NCI-H2107 treated with DMSO at 0.1 percent for 48 hours (cell line): ENCODE results near the gene CD164L2.
"Not testable (repeated sequence)": the region's sequence is repeated elsewhere in the genome, so short reads cannot be mapped to it uniquely, and the experiment has no call there.

Experiments used
- DNase-seq: peaks from one replicate; lab custom pipeline; 2025; ENCODE audit not compliant: unreplicated experiment; lab: John Stamatoyannopoulos, UW

Gene CD164L2

GRCh38 chr1:27391511-27392095 is 8.5 kb upstream of the CD164L2 start:
- DNase-seq: peak; percentile 25

DNA sequence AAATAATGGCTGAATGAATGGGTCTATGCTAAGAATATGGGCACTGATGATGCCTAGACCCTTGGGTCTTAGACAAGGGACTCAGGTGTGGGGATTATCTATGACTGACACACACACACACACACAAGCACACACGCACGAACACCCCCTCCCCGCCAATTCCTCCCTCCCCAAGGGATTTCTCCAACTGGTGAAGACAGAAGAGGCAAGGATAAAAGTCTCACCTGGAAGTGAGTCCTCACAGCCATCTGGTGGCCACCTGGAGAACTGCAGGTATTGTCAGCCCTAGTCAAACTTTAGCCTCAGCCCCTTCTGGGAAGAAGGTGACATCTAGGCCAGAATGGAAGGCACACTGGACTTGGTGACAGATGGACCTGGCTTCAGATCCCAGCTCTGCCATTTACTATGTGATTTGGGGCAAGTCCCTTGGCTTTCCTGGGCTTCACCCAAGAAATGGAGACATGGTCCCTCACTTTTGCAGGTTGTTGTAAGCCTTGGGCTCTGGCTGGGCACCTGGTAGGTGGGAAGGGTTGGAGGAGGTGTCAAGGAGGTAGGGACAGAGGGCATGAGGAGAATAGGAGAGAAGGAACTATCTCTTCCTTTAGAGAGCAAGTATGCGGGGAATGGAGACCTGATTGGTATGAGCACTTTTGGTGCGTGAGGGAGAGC is 5.3 kb upstream of the CD164L2 start:
- DNase-seq: peak; percentile 64

DNA sequence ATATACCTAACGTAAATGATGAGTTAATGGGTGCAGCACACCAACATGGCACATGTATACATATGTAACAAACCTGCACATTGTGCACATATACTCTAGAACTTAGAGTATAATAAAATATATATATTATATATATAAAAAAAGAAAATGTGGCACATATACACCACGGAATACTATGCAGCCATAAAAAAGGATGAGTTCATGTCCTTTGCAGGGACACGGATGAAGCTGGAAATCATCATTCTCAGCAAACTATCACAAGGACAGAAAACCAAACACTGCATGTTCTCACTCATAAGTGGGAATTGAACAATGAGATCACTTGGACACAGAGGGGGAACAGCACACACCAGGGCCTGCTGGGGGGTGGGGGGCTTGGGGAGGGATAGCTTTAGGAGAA is 1.7 kb upstream of the CD164L2 start:
- not testable (repeated sequence) for DNase-seq

DNA sequence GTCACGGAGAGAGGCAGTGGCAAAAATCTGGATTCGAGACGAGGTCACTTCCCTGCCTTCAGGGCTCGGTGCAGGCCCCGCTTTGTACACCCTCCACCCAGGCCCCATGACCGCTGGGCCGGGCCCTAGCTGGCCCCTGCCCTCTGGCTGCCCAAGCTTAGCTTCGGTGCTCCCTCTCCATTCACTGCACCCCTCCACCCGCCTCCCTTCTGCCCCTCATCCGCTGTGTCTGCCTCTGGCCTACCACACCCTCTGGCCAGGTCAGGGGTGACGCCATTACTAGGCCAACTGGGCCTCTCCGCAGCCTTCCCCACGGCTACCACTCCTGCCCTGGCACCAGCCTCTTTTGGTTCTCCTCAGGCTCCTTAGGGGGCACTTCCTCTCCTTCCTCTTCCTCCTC is 528 bp upstream of the CD164L2 start:
- no peak for DNase-seq

GRCh38 chr1:27381969-27382762 is 967 bp downstream of the CD164L2 start:
- DNase-seq: no peak

DNA sequence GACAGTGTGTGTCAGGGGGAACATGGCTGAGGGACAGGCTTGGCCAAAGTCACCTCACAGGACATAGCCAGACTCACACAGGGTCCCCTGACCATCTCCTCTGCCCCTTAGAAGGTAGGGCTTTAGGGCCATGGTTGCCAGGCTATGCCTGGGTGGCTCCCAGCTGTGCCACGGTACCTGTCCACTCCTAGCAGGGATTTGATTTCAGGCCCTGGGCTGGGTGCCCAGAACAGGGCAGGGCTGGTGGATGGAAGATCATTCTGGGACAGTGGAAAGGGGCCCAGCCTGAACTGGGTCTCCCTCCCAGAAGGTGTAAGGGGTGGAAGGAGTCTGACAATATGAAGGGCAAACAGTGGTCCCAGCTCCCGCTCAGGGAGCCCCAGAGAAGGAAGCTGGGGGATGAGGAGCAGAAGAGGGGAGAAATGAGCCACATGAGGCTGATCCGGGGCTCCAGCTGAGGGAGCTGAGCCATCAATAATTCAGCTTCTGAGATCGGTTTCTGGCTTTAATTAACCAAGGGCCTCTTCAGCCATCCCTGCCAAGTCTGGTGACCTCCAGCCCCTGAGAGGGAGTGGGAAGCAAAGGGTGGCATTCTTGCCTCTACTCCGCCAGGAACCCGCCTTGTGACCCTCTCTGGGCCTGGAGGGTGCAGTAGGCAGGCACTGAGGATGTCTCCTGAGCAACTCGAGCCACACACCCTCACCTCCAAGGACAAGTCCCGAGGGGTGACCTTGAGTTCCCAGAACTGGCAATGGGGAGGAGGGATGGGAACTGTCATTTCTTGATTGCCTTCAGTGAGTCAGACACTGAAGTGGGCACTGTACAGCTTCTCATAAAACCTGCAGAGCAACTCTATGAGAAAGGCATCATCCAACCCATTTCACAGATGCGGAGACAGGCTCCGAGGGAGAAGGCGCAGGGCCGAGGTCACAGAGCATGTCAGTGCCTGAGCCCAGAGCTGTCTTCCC is 2.1 kb downstream of the CD164L2 start:
- DNase-seq: no peak

DNA sequence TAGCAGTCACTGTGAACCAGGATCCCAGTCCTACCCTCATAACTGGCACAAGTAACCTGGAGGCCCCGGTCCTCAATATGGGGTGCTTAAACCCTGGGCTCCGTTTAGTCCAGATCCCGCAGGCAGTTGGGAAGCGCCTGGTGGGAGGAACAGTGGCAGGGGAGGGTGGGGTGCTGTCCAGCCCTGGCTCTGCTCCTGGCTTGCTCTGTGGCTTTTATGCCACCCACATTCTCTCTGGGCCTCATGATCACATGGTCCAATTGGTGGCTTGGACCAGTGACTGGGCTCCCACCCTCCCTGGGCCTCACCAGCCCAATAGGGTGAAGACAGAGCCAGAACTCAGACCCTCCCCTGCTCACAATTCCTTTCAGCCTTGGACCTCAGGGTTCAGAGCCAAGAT is 2.9 kb downstream of the CD164L2 start:
- no peak for DNase-seq

GRCh38 chr1:27379564-27380122 is 3.5 kb downstream of the CD164L2 start:
- no peak for DNase-seq

DNA sequence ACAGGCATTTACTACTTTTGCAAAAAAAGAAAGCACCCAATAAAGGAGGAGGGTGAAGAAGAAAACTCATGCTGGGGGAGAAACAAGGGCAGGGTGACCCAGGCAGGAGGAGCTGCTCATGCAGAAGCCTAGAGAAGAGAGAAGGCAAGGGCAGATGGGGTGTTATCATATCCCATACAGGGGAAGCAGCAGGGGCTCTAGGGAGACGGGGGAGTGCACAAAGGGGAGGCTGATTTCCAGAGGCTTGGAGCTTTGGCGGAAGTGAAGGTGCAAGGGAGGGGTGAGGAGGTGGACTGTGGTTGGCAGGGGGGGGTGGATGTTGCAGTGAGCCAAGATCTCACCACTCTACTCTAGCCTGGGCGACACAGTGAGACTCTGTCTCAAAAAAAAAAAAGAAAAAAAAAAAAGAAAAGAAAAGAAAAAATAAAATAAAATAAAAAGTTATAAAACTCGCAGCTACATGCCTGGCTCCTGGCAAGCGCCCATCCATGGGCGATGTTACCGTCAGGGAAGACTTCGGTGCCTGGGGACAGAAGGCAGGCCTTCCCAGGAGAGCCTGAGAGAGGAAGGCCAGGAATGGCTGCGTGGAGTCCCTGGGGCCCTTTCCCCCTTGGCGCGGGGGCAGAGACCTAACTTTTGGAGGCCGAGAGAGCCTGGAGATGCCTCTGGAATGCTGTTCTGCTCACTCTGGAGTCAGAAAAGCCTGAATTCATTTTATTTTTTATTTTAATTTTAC is 5.2 kb downstream of the CD164L2 start:
- no peak for DNase-seq

- DNase-seq: no peak
These were observed 8.6 kb downstream of the CD164L2 start, which contains the start of gene FCN3 for GRCh38 chr1:27374362-27375086. FCN3 (minus strand) TSS chr1:27374824; CDS start chr1:27374818, 6 bp downstream.

- DNase-seq: no peak
These were observed 10.1 kb downstream of the CD164L2 start for GRCh38 chr1:27372808-27373690.

DNA sequence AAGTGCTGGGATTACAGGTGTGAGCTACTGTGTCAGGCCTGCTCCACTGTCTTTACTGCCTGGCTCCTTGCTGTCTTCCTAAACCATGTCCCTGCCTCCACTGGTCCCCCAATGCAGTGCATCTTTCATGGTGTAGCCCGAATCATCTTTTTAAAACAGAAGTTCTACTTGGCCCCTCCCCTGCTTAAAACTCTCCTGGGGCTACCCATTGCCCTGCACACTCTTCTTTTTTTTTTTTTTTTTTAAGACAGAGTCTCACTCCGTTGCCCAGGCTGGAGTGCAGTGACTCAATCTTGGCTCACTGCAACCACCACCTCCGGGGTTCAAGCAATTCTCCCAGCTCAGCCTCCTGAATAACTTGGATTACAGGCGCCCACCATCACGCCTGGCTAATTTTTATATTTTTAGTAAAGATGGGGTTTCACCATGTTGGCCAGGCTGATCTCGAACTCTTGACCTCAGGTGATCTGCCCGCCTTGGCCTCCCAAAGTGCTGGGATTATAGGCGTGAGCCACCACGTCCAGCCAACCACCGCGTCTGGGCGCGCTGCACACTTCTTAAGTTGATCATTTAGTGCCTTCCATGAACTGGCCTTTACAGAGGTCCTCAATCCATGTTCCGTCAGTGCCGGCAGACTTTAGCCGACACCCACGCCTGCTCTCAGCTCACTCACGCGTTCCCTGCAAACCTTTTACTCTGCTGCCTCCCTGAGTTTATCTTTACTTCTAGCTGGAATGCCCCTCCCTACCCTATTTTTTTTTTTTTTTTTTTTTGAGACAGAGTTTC is 10.9 kb downstream of the CD164L2 start:
- DNase-seq: no peak

DNA sequence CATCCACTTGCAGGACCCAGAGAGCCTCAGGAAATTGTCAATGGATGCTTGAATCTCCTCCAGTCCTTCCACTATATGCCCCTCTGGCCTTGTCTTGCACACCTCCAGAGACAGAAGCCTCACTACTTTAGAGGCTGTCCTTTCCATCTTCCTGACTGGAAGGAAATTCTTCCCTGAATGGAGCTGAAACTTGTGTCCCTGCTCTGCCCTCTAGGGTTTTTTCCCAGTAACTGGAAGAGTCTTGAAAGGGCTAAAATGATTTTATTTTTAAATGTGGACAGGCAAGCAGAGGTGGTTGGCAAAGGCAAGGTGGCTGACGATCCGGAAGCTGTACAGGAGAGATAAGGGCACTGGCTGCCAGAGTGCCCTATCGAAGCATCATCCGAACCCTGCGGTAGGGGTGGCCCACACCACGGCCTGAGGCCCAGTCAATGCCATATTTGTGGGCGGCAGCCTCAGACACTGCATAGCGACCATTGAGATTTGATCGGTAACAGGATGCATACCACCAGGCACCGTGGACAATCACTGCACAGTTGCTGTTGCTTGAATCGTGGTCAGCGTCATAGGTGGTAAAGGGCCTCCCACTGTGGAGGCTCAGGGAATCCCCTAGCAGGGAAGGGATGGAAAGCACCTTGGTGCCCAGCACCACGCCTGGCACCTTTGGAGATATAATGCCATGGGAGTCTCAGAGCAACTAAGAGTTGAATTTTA is 14.1 kb downstream of the CD164L2 start:
- DNase-seq: no peak

- no peak for DNase-seq
These were observed 15.9 kb downstream of the CD164L2 start for GRCh38 chr1:27367160-27367650.

DNA sequence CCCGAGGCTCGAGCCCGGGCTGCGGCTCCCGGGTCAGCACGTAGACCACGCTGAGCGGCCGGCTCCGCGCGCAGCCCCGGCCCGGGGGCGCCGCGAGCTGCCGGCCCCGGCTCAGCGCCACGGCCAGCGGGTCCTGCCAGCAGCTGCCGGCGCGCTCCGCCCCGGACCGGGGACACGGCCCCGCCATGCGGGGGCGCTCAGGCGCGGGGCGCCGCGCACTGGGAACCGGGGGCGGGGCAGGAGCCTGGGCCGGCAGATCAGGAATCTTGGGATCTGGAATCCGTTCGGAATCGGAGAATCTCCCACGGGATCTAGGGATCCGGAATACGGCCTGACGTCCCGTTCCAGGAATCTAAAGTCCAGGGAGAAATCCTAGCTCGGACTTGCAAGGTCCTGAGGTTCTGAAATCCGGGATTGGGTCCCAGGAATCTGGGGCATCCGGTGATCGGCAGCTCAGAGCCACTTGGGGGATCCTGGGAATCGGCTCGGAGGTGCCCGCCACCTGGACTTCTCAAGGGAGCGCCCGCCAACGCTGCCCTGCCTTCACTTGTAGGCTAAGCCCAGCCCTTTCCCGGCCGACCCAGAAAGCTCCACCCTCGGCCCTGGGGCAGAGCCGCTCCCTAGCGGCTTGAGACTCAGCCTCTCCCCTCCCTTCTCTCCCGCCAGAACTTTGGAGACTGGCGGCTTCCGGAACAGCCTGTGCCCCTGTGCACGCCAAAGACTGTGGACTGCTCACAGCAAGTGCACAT is 16.5 kb downstream of the CD164L2 start, which contains the start of gene MAP3K6:
TSS of gene MAP3K6 (minus strand) at position 551 of the 749 bp plus-strand sequence. CDS start at position 187, 364 bp downstream.
- peak; percentile 43 for DNase-seq

DNA sequence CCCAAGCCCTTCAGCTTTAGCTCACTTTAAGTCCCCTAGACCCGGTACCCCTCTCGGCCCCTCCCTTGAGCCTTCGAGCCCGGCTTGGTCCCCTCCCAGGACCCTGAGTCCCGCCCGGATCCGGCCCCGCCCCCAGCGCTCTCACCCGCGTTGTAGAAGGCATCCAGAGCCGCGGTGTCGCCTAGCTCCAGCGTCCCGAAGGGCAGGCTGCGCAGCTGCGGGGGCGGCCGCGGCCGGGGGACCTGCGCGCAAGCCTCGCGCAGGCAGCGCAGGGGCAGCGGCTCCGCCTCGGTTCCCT is 17.1 kb downstream of the CD164L2 start:
- DNase-seq: peak; percentile 40
